Spinal cord (tissue), 10 donors: ENCODE measurements around the gene MAG. TPM values are rescaled to one million over a fixed set of nuclear protein-coding genes. Genes with fewer than 3 reads are reported as not detected.

Experiments
- DNase-seq, 6 donors: peaks; one replicate each; pipeline versions ENCODE4 v3.0.0 to v3.0.0-alpha.2; 2013 to 2015; ENCODE audit warnings: low spot score in 6 of 6, low read depth in 4 of 6
- H3K27ac ChIP-seq: one replicate; pipeline ENCODE4 v1.5.1; 2013; ENCODE audit warnings: low read depth, low read length, control low read depth
- H3K27me3 ChIP-seq: one replicate; pipeline ENCODE4 v1.6.1; 2013; ENCODE audit warnings: low read length; ENCODE audit not compliant: control insufficient read depth, insufficient read depth
- H3K36me3 ChIP-seq: one replicate; pipeline ENCODE4 v1.6.1; 2013; ENCODE audit warnings: low read length; ENCODE audit not compliant: control insufficient read depth, insufficient read depth
- H3K4me1 ChIP-seq: one replicate; pipeline ENCODE4 v1.6.1; 2013; ENCODE audit warnings: low read length; ENCODE audit not compliant: control insufficient read depth, insufficient read depth
- H3K4me3 ChIP-seq: one replicate; pipeline ENCODE4 v1.5.1; 2013; ENCODE audit warnings: low read depth, low read length, control low read depth
- H3K9me3 ChIP-seq: one replicate; pipeline ENCODE4 v1.6.1; 2013; ENCODE audit warnings: low read length; ENCODE audit not compliant: control insufficient read depth, insufficient read depth
- WGBS: methylation state at CpG from one replicate; pipeline ENCODE4 v1.1.5; 2013; ENCODE audit warnings: missing lambda C conversion rate; ENCODE audit not compliant: insufficient coverage; 5-methylcytosine and 5-hydroxymethylcytosine counted together
- polyA plus RNA-seq, 2 donors: library from polyadenylated mRNA; unstranded; fragments of 120-200 nt; gene quantifications; one replicate each; pipeline ENCODE4 v1.2.1, GENCODE V29; 2013; ENCODE audit not compliant: insufficient read length in 2 of 2
- total RNA-seq, 2 donors: library from RNA; depleted of rRNA in 1 of 2; stranded (reverse); fragments of 120-200 nt in 1 of 2; fragments of >200 nt in 1 of 2; gene quantifications; one replicate each; pipeline versions ENCODE4 v1.2.3 to v1.2.4, GENCODE V29; 2013 to 2014
- donor health status: healthy.

The MAG gene
- total and polyA plus RNA-seq, 4 donors, result 83.5 to 261 (median 232) TPM

DNA sequence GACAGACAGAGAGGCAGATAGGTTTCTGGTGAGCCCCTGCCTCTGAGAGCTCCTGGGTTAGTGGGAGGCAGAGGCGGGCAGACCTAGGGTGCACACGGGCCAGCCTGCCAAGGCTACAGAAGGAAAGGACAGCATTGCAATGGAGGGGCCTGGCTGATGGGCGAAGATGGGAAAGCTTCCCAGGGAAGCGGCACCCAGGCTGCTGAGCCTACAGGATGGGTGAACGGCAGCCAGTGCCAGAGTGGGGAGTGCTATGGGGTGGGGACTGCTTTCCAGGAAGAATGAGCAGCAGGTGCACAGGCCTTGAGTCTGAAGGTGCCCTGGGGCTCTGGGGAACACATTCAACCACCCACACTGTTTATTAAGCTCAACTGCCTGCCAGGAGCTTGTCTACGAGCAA, 702 bp upstream of the MAG start:
- Histone ChIP-seq H3K9me3 (no peaks in the 10 kb centered on the region), H3K27me3 (no peaks in the 10 kb centered on the region), H3K4me1 (peaks cover 46% of the 10 kb centered on the region), H3K4me3 (no peak overlapping the region), H3K27ac (peak overlapping the region; percentile 31), H3K36me3 (no peaks in the 10 kb centered on the region)
- no peak for DNase-seq
- WGBS, result 68% methylated on average over 3 of the region's 6 CpGs

DNA sequence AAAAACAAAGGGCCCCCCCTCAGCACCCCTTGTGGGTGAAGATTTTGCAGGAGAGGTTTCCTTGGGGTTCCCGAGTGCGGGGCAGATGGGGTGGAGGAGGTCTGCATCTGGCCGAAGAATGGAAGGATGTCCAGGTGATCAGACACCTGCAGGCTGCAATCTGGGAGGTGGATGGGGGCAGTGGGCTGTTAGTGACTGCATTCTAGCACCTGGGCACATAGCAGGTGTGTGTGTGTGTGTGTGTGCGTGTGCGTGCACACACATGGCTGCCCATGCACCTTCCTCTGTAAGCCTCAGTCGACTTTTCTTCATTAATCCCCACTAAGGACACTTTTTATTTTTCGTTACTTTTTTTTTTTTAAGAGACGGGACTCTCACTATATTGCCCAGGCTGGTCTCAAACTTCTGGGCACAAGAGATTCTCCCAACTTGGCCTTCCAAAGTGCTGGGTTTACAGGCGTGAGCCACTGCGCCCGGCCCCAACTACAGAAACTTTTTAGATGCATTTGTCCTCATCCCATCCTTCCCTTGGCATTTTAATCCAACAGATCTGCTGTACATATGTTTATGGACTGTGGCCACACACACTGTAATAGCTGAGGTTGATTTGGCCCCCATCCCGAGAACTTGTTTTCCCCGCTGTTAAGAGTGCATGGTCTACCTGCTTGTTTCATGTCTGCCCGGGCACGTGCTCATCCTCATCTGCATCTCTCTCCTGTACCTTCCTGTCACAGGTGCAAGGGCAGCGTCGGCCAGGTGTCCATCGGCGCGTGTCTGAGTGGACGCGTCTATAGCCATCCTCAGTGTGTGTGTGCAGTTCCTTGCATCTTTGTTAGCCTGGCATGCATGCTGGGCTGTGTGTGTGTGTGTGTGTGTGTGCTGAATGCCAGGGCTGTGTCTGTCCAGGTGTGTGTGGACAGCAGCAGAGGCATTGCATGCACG, 731 bp downstream of the MAG start:
- WGBS, result 86% methylated on average over 17 of the region's 23 CpGs
- Histone ChIP-seq H3K27me3 (no peaks in the 10 kb centered on the region), H3K27ac (peak overlapping the region; percentile 55), H3K36me3 (peaks cover under 1% of the 10 kb centered on the region), H3K4me1 (peaks cover 46% of the 10 kb centered on the region), H3K9me3 (no peaks in the 10 kb centered on the region), H3K4me3 (peak overlapping the region; percentile 17)
- DNase-seq, result no peak

DNA sequence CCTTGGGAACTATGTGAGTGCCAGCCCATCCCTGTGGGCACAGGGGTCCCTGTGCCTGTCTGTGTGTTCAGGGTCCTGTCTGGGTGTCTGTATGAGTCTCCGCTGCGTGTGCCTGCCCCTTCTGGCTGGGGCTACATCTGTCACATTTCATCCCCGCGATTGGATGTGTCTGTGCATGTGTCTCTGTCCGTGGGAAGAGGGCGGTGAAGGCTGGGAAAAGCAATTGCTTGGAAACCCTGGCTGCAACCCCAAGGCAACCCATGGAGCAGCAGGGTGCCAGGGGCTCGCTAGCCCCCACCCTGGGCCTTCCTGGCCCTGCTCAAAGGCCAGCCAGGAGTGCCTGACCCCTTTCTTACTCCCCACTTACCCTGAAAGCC, 1.4 kb downstream of the MAG start:
- H3K9me3 ChIP-seq, result no peaks in the 10 kb centered on the region
- peaks cover 7% of the 10 kb centered on the region for H3K36me3 ChIP-seq
- H3K27me3 ChIP-seq, result no peaks in the 10 kb centered on the region
- H3K4me1 ChIP-seq, result peaks cover 46% of the 10 kb centered on the region
- DNase-seq, result no peak
- H3K4me3 ChIP-seq, result peak overlapping the region; percentile 17
- WGBS, result 20% methylated on average over 6 of the region's 7 CpGs
- peak overlapping the region; percentile 55 for H3K27ac ChIP-seq

DNA sequence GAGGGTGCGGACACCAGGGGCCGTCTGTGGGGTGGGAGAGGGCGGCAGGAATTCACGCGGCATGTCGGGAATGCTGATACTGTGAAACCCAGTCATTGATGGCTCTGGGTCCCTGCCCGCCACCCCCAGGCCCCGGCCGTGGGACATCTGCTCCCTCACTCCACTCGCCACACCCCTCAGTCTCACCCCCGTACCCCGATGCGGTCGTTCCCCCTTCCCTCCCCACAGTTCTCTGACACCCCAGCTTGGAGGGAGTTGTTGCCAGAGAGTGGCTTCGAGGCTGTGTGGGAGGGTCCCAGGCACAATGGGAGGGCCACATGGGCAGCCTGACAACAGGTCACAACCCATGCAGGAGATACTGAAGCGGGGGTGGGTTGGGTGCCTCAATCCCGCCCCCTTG, 1.8 kb downstream of the MAG start:
- Histone ChIP-seq H3K27ac (peak overlapping the region; percentile 55), H3K4me1 (peaks cover 46% of the 10 kb centered on the region), H3K36me3 (peaks cover 12% of the 10 kb centered on the region), H3K27me3 (no peaks in the 10 kb centered on the region), H3K9me3 (no peaks in the 10 kb centered on the region), H3K4me3 (no peak overlapping the region)
- WGBS, result 35% methylated on average over 12 of the region's 17 CpGs
- DNase-seq, result no peak

DNA sequence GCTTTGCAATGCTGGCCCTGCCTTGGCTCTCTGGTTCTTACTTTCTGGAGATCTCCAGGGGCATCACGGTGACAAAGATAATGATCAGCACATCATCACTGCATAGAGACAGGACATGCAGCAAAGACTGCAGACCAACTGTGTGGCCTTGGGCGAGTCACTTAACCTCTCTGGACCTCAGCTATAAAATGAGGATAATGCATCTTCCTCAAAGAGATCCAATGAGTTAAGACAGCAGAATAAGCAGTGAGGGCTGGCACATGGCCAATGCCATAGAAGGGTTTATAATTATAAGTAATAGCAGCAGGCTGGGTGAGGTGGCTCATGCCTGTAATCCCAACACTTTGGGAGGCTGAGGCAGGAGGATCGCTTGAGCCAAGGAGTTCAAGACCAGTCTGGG, 2.4 kb downstream of the MAG start:
- 62% methylated on average over 2 of the region's 3 CpGs for WGBS

DNA sequence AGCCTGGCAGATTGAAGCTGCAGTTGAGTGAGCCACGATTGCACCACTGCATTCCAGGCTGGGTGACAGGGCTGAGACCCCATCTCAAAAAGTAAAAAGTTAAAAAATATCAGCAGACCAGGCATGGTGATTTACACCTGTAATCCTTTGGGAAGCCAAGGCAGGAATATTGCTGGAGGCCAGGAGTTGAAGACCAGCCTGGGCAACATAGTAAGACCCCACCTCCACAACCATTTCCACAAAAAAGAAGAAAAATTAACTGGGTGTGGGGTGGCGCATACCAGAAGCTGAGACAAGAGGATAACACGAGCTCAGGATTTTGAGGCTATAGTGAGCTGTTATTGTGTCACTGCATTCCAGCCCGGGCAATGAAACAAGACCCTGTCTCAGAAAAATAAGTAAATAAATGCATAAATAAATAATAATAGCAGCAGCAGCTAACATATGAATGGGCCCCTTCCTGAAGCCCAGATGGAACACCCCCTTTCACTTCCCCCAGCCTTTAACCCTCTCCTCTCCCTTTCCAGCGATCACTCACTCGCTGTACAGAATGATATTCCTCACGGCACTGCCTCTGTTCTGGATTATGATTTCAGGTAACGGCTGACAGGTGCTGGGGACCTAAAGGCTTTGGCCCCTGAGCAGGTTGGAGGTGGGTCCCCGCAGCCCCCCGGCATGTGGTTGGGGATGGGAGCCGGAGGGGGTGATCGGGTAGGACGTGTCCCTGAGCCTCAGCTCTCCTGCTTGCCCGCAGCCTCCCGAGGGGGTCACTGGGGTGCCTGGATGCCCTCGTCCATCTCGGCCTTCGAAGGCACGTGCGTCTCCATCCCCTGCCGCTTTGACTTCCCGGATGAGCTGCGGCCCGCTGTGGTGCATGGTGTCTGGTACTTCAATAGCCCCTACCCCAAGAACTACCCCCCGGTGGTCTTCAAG, 3.2 kb downstream of the MAG start:
- Histone ChIP-seq H3K27ac (peak overlapping the region; percentile 25), H3K9me3 (no peaks in the 10 kb centered on the region), H3K27me3 (no peaks in the 10 kb centered on the region), H3K36me3 (peaks cover 12% of the 10 kb centered on the region), H3K4me3 (no peak overlapping the region), H3K4me1 (peaks cover 49% of the 10 kb centered on the region)
- WGBS, result 56% methylated on average over 21 of the region's 25 CpGs
- DNase-seq, result no peak

More for the DNA sequence above, 2.4 kb downstream of the MAG start:
- H3K27me3 ChIP-seq, result no peaks in the 10 kb centered on the region
- peaks cover 12% of the 10 kb centered on the region for H3K36me3 ChIP-seq
- H3K9me3 ChIP-seq, result no peaks in the 10 kb centered on the region
- no peak overlapping the region for H3K4me3 ChIP-seq
- peaks cover 46% of the 10 kb centered on the region for H3K4me1 ChIP-seq
- no peak overlapping the region for H3K27ac ChIP-seq
- DNase-seq, result no peak

DNA sequence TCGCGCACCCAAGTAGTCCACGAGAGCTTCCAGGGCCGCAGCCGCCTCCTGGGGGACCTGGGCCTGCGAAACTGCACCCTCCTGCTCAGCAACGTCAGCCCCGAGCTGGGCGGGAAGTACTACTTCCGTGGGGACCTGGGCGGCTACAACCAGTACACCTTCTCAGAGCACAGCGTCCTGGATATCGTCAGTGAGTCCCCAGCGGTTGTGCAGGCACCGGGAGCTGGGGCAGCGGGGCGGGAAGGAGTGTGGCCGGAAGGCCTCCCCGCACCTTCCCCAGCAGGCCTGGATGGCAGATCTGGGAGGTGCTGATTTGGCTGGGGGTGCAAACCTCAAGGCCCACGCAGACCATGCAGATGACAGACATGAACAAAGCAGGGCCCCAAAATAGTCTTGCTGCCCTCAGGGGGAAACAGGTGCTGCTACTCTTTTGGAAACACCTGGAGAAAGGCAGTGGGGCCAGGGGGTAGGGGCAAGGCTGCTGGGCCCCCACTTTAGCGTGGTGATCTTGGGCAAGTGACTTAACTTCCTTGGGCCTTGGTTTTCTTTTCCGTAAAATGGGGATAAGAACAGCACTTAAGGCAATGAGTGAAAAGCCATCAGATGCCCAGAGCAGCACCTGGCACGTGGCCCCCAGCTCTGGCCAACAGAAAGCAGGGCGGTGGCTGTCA, 4.0 kb downstream of the MAG start:
- Histone ChIP-seq H3K9me3 (no peaks in the 10 kb centered on the region), H3K36me3 (peaks cover 12% of the 10 kb centered on the region), H3K4me1 (peaks cover 42% of the 10 kb centered on the region), H3K27me3 (no peaks in the 10 kb centered on the region), H3K27ac (no peak overlapping the region), H3K4me3 (no peak overlapping the region)
- DNase-seq, result no peak
- 63% methylated on average over 15 of the region's 24 CpGs for WGBS

DNA sequence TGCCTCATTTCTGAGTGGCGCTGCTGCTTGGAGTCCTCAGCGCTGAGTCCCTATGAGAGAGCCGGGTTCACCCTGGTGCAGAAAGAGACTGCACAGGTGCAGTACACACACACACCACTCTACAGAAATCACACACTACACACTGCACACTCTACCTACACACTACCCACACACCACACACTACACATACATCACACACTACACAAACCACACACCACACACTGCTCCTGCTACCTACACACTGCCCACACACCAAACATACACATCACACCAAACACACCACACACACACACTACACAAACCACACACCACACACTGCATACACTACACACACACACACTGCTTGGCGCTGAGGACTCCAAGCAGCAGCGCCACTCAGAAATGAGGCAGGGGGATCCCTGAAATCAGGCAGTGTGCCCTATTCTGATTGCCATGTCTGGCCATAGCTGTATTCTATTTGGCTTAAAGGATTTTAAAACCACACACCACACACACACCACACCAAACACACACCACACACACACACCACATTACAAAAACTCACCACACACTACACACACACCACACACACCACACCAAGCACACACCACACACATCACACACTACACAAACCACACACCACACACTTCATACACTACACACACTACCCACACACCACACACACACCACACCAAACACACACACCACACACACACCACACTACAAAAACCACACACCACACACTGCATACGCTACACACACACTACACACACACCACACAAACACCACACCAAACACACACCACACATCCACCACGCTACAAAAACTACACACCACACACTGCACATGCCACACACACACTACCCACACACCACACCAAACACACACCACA, 4.9 kb downstream of the MAG start:
- peaks cover 12% of the 10 kb centered on the region for H3K36me3 ChIP-seq
- WGBS, result 88% methylated on average over 7 of the region's 7 CpGs
- no peaks in the 10 kb centered on the region for H3K27me3 ChIP-seq
- H3K9me3 ChIP-seq, result no peaks in the 10 kb centered on the region
- peaks cover 32% of the 10 kb centered on the region for H3K4me1 ChIP-seq
- DNase-seq, result no peak
- no peak overlapping the region for H3K27ac ChIP-seq
- H3K4me3 ChIP-seq, result no peak overlapping the region

DNA sequence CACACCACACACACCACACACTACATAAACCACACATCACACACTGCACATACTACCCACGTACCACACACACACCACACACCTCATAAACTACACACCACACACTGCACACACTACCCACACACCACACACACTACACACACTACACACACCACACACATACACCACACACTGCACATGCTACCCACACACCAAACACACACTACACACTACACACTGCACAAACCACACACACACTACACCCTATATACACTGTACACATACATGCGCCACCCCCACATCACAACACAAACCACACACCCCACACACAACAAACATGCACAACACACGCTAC, 5.5 kb downstream of the MAG start:
- Histone ChIP-seq H3K4me1 (peaks cover 28% of the 10 kb centered on the region), H3K27ac (no peak overlapping the region), H3K27me3 (no peaks in the 10 kb centered on the region), H3K4me3 (no peak overlapping the region), H3K36me3 (peaks cover 12% of the 10 kb centered on the region), H3K9me3 (no peaks in the 10 kb centered on the region)
- DNase-seq, result no peak
- WGBS, result 96% methylated on average over 3 of the region's 3 CpGs
